Smooth muscle cell (in vitro differentiated cells): ENCODE results near the gene TRPV5. TPM values are rescaled to one million over a fixed set of nuclear protein-coding genes. Genes with fewer than 3 reads are reported as not detected.

Experiments
- DNase-seq: peaks from one replicate; lab custom pipeline; 2025; ENCODE audit not compliant: unreplicated experiment; lab: John Stamatoyannopoulos, UW
- H2AFZ ChIP-seq: fragments of 200-600 bp; sonication (generic); 2 replicates; pipeline ENCODE4 v1.6.0; 2016; ENCODE audit warnings: antibody characterized with exemption, low read depth, mild to moderate bottlenecking
- H3F3A ChIP-seq: fragments of 200-600 bp; sonication (generic); 2 replicates; pipeline ENCODE4 v1.6.0; 2017; ENCODE audit warnings: antibody characterized with exemption, low read depth
- H3K27ac ChIP-seq: fragments of 200-600 bp; sonication (generic); 2 replicates; pipeline ENCODE4 v1.5.1; 2016; ENCODE audit warnings: low read depth, mild to moderate bottlenecking
- H3K27me3 ChIP-seq: fragments of 200-600 bp; sonication (generic); 2 replicates; pipeline ENCODE4 v1.6.1; 2016; ENCODE audit warnings: low read depth, mild to moderate bottlenecking
- H3K36me3 ChIP-seq: fragments of 200-600 bp; sonication (generic); 2 replicates; pipeline ENCODE4 v1.5.1; 2016; ENCODE audit warnings: low read depth
- H3K4me1 ChIP-seq: fragments of 200-600 bp; sonication (generic); 2 replicates; pipeline ENCODE4 v1.5.1; 2016; ENCODE audit warnings: low read depth
- H3K4me2 ChIP-seq: fragments of 200-600 bp; sonication (generic); 2 replicates; pipeline ENCODE4 v1.6.0; 2016; ENCODE audit warnings: mild to moderate bottlenecking
- H3K4me3 ChIP-seq: fragments of 200-600 bp; sonication (generic); 2 replicates; pipeline ENCODE4 v1.5.1; 2016; ENCODE audit warnings: mild to moderate bottlenecking
- H3K79me2 ChIP-seq: fragments of 200-600 bp; sonication (generic); 2 replicates; pipeline ENCODE4 v1.6.0; 2016; ENCODE audit warnings: low read depth, mild to moderate bottlenecking
- H3K9ac ChIP-seq: fragments of 200-600 bp; sonication (generic); 2 replicates; pipeline ENCODE4 v1.6.0; 2016; ENCODE audit warnings: low read depth
- H3K9me3 ChIP-seq: fragments of 200-600 bp; sonication (generic); replicated peaks from 2 replicates; pipeline ENCODE4 v1.5.1; 2016; ENCODE audit warnings: low read depth
- H4K20me1 ChIP-seq: fragments of 200-600 bp; sonication (generic); 2 replicates; pipeline ENCODE4 v1.6.0; 2016; ENCODE audit warnings: low read depth
- WGBS: methylation state at CpG from one replicate; pipeline ENCODE4 v1.1.7; 2016; ENCODE audit warnings: low lambda C conversion rate; 5-methylcytosine and 5-hydroxymethylcytosine counted together
- polyA plus RNA-seq: library from polyadenylated mRNA; unstranded; fragments of >200 nt; fragmentation: Nextera tagmentation; extraction: Ambion mirVana; gene quantifications from 2 replicates; pipeline ENCODE4 v1.2.1, GENCODE V29; 2016
- total RNA-seq: library from RNA; depleted of rRNA; stranded (reverse); fragments of >200 nt; gene quantifications from 2 replicates; pipeline ENCODE4 v1.2.3, GENCODE V29; 2014
- TF ChIP-seq, protein P1 (sequence below): fragments of 200-600 bp; sonication (generic); IDR thresholded peaks from 2 replicates; pipeline ENCODE4 v1.5.1; 2017; ENCODE audit warnings: borderline replicate concordance, mild to moderate bottlenecking, antibody characterized with exemption; ENCODE audit not compliant: insufficient read depth, poor library complexity, severe bottlenecking

Gene TRPV5
- total and polyA plus RNA-seq, 2 experiments from 2014 or later = not detected

DNA sequence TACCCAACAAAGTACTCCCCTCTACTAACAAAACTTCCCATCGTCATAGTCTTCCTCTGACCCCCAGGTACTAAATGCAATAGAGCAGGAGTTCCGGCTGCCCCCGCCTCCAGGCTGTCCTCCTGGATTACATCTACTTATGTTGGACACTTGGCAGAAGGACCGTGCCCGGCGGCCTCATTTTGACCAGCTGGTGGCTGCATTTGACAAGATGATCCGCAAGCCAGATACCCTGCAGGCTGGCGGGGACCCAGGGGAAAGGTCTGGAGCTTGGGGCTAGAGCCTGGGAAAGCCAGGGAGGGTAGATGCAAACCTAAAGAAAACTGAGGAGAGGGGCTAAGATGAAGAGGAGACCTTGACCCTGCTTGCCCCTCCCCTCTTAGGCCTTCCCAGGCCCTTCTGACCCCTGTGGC, 63.4 kb downstream of the TRPV5 start:
- Histone ChIP-seq H3K4me1 (no peaks in the 10 kb centered on the region), H3K4me3 (no peak overlapping the region), H4K20me1 (no peaks in the 10 kb centered on the region), H3K79me2 (no peaks in the 10 kb centered on the region), H2AFZ (no peak overlapping the region), H3K9me3 (no peaks in the 10 kb centered on the region), H3K9ac (no peak overlapping the region), H3K36me3 (no peaks in the 10 kb centered on the region), H3K27me3 (no peaks in the 10 kb centered on the region), H3K4me2 (no peak overlapping the region), H3F3A (no peaks in the 10 kb centered on the region), H3K27ac (no peak overlapping the region)
- DNase-seq = no peak
- WGBS = 86% methylated on average over 8 of the region's 8 CpGs
- TF ChIP-seq, protein P1, sequence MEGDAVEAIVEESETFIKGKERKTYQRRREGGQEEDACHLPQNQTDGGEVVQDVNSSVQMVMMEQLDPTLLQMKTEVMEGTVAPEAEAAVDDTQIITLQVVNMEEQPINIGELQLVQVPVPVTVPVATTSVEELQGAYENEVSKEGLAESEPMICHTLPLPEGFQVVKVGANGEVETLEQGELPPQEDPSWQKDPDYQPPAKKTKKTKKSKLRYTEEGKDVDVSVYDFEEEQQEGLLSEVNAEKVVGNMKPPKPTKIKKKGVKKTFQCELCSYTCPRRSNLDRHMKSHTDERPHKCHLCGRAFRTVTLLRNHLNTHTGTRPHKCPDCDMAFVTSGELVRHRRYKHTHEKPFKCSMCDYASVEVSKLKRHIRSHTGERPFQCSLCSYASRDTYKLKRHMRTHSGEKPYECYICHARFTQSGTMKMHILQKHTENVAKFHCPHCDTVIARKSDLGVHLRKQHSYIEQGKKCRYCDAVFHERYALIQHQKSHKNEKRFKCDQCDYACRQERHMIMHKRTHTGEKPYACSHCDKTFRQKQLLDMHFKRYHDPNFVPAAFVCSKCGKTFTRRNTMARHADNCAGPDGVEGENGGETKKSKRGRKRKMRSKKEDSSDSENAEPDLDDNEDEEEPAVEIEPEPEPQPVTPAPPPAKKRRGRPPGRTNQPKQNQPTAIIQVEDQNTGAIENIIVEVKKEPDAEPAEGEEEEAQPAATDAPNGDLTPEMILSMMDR = no peak

DNA sequence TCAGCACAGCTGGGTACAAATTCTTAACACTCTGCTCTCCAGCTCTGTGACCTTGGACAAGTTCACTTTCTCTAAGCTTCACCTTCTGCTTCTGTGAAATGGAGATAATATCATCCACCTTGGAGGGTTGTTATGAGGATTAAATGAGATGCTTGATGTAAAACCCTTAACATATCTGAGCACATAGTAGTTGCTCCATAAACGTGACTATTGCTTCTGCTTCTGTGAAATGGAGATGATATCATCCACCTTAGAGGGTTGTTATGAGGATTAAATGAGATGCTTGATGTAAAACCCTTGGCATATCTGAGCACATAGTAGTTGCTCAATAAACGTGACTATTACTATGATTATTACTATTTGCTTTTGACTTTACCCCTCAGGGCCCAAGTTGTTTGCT, 64.1 kb downstream of the TRPV5 start:
- Histone ChIP-seq H3K9me3 (no peaks in the 10 kb centered on the region), H4K20me1 (no peaks in the 10 kb centered on the region), H3K79me2 (no peaks in the 10 kb centered on the region), H3K27ac (no peak overlapping the region), H3K9ac (no peak overlapping the region), H3K4me3 (no peak overlapping the region), H3K4me1 (no peaks in the 10 kb centered on the region), H3K36me3 (no peaks in the 10 kb centered on the region), H3K4me2 (no peak overlapping the region), H2AFZ (no peak overlapping the region), H3F3A (no peaks in the 10 kb centered on the region), H3K27me3 (no peaks in the 10 kb centered on the region)
- TF ChIP-seq, protein P1 = no peak
- DNase-seq = no peak
- WGBS = 94% methylated on average over 2 of the region's 2 CpGs

DNA sequence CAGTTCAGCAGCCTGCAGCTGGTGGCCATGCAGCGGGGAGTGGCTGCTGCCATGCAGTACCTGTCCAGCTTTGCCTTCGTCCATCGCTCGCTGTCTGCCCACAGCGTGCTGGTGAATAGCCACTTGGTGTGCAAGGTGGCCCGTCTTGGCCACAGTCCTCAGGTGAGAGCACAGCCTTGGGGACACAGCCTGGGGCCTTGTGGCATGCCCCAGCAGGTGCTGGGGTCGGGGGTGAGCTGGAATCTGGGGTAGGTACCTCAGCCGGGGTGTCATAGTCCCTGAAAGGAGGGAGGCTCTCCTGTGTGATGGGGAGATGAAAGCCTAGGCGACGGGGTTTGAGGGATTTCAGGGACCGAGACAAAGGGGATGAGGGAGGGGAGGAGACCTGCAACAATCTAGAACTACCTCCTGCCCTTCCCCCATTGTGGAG, 64.5 kb downstream of the TRPV5 start:
- no peaks in the 10 kb centered on the region for H3K79me2 ChIP-seq
- no peak overlapping the region for H2AFZ ChIP-seq
- DNase-seq = no peak
- no peak overlapping the region for H3K9ac ChIP-seq
- no peaks in the 10 kb centered on the region for H3K27me3 ChIP-seq
- no peak overlapping the region for H3K27ac ChIP-seq
- H3K9me3 ChIP-seq = no peaks in the 10 kb centered on the region
- 93% methylated on average over 11 of the region's 11 CpGs for WGBS
- H3K4me2 ChIP-seq = no peak overlapping the region
- H3K36me3 ChIP-seq = no peaks in the 10 kb centered on the region
- no peaks in the 10 kb centered on the region for H3F3A ChIP-seq
- TF ChIP-seq, protein P1 = no peak
- H3K4me1 ChIP-seq = no peaks in the 10 kb centered on the region
- H3K4me3 ChIP-seq = no peak overlapping the region
- no peaks in the 10 kb centered on the region for H4K20me1 ChIP-seq

DNA sequence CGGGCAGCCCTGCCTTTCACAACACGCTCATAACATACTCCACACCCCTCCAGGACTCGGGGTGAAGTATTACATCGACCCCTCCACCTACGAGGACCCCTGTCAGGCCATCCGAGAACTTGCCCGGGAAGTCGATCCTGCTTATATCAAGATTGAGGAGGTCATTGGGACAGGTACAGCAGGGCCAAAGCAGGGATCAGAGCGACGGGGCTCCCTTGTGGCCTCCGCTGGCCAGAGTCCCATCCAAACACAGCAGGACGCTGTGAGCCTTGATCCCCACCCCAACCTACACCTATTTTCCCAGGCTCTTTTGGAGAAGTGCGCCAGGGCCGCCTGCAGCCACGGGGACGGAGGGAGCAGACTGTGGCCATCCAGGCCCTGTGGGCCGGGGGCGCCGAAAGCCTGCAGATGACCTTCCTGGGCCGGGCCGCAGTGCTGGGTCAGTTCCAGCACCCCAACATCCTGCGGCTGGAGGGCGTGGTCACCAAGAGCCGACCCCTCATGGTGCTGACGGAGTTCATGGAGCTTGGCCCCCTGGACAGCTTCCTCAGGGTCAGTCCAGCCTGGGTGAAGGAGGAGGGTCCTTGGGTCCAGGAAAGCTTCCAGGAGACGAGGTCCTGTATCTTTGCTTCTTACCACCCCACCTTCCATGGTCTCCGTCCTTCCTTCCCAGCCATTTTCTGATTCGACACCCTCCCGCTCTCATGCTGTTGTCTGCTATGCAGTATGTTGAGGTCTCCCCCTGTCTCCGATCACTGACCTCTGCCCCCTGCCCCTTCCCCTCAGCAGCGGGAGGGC, 65.2 kb downstream of the TRPV5 start:
- no peak for DNase-seq
- Histone ChIP-seq H4K20me1 (no peaks in the 10 kb centered on the region), H3K4me3 (no peak overlapping the region), H3K4me2 (no peak overlapping the region), H3K27ac (no peak overlapping the region), H3K9me3 (no peaks in the 10 kb centered on the region), H2AFZ (no peak overlapping the region), H3K79me2 (no peaks in the 10 kb centered on the region), H3K27me3 (no peaks in the 10 kb centered on the region), H3K36me3 (no peaks in the 10 kb centered on the region), H3K4me1 (no peaks in the 10 kb centered on the region), H3F3A (no peaks in the 10 kb centered on the region), H3K9ac (no peak overlapping the region)
- TF ChIP-seq, protein P1 = no peak
- 93% methylated on average over 31 of the region's 31 CpGs for WGBS
